CD4-positive, alpha-beta T cell treated with Interferon alpha-2 for 1 hour (primary cell): ENCODE results near the gene TCEA2.
"Not testable (repeated sequence)": the region's sequence is repeated elsewhere in the genome, so short reads cannot be mapped to it uniquely, and the experiment has no call there.

ENCODE experiments used
- DNase-seq, 2 donors: peaks; one replicate each; pipeline ENCODE4 v3.0.0-alpha.2; 2020 to 2022

Gene TCEA2

GRCh38 chr20:64111841-64112641 lies 49.0 kb downstream of the TCEA2 start:
- DNase-seq, result no peak

- DNase-seq, result no peak
Observed at GRCh38 chr20:64112691-64113443, 49.9 kb downstream of the TCEA2 start.

DNA sequence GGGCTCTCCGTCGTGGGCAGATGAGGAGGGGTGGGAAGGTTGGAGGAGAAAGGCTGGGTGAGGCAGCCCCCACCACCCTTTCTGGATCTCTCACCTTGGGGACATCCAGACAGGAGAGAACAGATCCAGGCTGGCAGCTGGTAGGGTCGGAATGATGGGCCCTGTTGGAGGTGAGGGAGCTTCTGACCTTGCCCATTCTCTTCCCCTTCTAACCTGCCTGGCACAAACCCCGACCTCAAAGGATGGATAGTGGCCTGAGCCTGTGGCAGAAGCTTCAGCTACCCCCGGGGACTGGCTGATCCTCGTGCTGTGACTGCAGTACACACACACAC lies 50.4 kb downstream of the TCEA2 start:
- DNase-seq, result no peak

- DNase-seq, result no peak
Observed at GRCh38 chr20:64113796-64114355, 50.9 kb downstream of the TCEA2 start.

GRCh38 chr20:64114356-64114971 lies 51.5 kb downstream of the TCEA2 start:
- no peak for DNase-seq

DNA sequence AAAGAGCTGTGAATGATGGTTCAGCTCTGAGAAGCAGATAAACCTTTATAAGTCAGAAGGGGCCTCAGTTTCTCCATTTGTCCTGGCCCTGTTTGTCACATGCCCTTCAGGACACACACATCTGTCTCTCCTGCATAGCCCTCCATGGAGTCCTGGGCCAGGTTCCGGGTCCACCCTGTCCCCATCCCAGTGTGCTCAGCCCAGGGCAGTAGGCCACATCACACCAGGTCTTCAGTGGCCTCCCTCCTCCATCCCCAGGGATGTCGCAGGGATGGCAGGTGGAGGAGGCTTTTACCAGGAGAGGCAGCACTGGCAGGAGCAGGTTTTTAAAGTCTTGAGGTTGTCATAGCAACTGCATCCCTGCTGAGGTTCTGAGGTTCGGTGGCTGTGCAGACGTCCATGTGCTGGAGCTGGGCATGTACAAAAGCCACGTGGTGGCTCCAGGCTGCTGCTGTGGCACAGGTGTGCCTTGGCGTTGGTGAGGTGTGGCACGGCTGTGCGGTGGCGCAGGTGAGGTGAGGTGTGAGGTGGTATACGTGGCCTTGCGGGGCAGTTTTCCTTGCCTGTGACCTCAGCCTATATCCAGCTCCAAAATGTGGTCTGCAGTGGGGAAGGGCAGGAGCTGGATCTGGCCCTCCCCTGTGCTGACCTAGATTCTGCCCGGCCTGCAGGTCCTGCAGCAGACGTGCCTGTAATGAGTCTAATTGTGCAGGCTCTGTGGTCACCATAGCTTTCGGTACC lies 52.3 kb downstream of the TCEA2 start:
- no peak for DNase-seq

DNA sequence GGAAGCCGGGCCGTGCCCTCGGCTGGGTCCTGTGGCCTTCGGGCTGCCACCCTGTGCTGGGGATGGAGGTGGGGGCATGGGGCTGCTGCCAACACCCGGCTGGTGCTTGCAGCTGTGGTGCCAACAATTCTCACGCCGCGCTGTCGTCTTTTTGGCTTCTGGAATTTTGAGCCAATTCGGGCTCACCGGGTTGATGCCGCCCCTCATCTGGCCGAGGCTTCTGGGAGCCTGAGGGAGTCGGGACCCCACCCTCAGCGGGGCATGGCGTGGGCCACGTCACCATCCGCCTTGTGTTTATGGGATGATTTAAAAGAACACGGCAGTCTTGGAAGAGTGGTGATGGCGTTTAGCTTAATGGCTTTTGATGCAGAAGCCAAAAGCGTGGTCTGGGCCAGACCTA lies 53.0 kb downstream of the TCEA2 start:
- no peak for DNase-seq

DNA sequence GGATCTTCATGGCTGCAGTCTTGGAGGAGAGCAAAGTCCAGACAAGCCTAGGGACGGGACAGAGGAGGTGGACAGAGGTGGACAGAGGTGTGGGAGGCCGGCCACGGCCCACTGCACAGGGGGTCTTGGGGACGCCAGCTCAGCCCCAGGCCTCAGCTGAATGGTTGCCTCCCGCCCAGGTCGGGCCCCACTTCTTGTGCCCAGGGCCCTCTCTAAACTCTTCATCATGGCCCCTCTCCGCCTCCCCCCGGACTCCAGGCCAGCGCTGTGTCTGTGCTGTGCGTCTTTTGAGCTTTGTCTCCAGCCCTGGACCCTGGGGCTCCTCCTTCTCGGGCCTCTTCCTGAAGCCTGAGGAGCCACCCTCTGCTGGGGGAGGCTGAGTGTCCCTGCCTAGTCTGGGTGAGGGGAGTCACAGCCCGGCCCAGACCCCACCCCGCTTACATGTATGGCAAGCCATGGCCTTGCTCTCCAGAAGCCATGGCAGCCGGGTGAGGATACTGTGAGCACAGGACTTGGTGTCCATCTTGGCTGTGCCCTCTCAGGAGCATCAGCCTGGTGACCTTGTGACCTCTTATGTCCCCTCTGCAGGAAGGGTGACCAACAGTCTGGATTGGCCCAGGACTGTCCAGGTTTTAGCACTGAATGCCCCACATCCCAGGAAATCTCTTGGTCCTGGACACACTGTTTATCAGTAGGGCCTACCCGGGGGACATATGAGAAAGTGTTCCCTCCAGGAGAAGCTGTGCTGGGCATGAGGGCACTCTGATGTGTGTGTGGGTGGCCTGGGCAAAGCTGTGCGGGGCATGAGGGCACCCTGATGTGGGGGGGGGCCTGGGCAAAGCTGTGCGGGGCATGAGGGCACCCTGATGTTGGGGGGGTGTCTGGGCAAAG lies 53.8 kb downstream of the TCEA2 start:
- no peak for DNase-seq

GRCh38 chr20:64117432-64117777 lies 54.4 kb downstream of the TCEA2 start:
- not testable (repeated sequence) for DNase-seq

GRCh38 chr20:64119301-64119680 lies 56.3 kb downstream of the TCEA2 start:
- no peak for DNase-seq

DNA sequence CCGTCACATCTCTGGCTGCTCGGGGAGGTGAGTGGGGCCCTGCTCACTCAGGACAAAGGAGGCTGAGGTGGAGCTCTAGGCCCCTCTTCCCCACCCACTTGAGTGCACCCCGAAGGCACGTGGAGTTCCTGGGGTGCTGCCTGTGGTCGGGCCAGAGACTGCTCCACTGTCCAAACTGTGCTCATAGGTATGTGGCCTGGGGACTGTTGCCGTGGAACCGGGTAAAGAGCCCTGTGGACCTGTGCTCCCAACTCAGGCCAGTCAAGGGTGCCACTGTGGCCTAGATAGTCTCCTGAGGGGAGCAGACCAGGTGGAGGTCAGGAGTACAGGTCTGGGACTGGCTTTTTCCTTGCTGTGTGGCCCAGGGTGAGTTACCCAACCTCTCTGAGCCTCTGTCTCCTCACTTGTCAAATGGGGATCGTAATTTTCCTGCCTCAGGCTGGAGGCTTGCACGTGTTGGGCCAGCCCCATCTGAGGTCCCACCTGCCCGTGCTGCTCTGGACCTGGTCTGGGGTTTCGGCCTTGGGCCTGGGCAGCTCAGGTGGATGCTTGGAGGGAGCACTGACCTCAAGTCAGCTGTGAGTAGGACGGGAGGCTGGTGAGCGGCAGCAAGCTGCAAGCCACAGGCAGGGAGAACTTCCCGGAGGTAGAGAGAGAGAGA lies 56.8 kb downstream of the TCEA2 start:
- no peak for DNase-seq

DNA sequence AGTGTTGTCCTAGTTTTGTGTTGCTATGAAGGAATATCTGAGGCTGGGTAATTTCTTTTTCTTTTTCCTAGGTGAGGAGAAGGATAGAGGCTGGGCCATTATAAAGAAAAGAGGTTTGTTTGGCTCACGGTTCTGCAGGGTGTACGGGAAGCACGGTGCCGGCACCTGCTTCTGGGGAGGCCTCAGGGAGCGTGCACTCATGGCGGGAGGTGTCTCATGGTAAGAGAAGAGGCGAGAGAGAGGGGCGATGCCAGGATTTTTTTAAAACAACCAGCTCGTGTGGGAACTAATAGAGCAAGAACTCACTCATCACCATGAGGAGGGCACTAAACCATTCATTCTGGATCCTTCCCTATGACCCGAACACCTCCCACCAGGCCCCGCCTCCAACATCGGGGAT lies 58.6 kb downstream of the TCEA2 start:
- no peak for DNase-seq
